NOMO-1 (cell line): ENCODE data around the gene TPD52L2.
"Not testable (repeated sequence)": the region's sequence is repeated elsewhere in the genome, so short reads cannot be mapped to it uniquely, and the experiment has no call there.

Experiments used
- DNase-seq, 2 experiments: peaks; one replicate each; lab custom pipeline; 2025; ENCODE audit not compliant: unreplicated experiment in 2 of 2; lab: John Stamatoyannopoulos, UW

Gene TPD52L2

DNA sequence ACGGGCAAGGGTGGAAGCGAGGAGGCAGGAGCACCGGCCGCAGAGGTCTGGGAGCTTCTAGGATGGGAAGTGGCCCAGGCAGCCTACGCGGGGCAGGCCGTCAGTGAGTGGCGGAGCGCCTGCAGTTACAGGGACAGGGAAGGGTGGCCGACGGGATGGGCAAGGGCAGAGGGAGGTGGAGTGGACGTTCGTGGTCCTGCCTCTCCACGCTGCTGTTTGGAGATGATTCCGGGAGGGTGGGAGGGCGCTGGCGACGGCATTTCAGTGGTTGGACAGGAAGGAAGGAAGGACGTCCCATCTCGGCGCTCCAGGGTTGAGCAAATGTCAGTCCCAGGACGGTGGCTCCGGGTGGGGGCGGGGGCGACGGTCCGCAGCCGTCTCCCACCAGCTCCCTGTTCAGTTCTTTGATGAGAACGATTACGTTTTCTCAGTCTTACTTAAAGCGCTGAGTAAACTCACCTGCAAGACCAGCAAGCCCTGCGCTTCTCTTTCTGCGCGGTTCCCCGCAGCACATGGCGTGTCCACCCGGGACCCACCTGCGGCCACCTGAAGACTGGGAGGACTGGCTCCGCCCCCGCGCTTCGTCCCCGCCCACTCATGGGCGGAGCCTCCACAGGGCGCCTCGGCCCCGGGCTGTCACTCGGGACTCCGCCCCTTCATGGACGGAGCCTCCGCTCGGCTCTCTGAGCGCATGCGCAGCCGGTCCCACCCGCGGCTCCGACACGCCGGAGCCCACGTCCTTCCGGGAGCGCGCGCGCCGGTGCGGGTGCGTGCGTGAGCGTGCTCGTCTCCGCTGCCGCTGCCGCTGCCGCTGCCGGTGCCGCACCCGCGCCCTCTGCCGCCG lies 29.5 kb downstream of the TPD52L2 start, which contains the start of gene DNAJC5:
Gene DNAJC5, plus strand, starts transcription at position 769 of the 844 bp plus-strand sequence. CDS start 33,220 bp downstream, outside the sequence.
- DNase-seq, result peak; percentile 87

DNA sequence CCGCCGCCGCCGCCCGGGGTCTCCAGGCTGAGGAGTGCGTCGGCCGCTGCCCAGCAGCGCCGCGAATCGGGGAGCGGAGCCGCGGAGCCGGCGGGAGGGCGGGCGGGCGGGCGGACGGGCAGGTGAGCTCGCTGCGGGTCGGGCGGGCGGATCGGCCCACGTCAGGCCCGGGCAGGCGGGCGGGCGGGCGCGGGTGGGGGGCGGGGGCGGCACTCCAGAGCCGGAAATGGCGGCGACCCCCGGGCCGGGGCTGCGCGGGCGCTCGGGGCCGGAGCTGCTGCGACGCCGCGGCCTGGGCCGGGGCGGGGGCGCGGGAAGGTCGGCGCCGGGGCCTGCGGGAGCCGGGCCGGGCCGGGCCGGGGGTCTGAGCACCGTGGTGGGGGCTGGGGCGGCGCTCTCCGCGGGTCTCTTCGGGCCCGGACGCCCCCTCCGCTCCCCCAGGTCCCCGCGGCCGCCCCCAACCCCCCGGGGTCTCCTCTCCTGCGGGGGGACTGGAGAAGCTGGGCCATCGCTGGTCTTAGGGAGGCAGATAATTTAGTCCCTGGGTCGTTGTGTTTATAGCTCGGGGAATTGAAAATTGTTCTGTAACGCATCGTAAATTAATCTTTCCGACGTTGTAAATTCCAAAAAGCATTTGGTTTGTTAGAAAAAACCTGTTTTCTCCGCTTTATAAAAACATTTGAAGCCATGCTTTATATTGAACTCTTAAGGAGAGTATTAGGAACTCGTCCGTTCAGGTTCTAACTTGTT lies 30.3 kb downstream of the TPD52L2 start:
- DNase-seq, result no peak

DNA sequence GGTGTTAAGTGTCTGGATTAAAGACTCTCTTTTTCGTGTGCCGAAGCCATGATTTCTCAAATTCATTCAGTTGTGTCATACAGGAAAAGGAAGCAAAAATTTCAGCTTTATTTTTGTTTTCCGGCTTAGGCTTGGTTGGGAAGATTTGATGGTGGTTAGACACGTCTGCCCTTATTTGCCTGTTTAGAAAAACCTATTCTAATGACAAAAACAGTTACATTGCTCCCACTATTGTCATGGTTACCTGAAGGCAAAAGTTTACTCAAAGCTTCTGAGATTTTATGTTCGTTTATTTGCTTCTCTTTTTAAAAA lies 30.8 kb downstream of the TPD52L2 start:
- peak in 1 of 2 experiments; percentile 48 for DNase-seq

DNA sequence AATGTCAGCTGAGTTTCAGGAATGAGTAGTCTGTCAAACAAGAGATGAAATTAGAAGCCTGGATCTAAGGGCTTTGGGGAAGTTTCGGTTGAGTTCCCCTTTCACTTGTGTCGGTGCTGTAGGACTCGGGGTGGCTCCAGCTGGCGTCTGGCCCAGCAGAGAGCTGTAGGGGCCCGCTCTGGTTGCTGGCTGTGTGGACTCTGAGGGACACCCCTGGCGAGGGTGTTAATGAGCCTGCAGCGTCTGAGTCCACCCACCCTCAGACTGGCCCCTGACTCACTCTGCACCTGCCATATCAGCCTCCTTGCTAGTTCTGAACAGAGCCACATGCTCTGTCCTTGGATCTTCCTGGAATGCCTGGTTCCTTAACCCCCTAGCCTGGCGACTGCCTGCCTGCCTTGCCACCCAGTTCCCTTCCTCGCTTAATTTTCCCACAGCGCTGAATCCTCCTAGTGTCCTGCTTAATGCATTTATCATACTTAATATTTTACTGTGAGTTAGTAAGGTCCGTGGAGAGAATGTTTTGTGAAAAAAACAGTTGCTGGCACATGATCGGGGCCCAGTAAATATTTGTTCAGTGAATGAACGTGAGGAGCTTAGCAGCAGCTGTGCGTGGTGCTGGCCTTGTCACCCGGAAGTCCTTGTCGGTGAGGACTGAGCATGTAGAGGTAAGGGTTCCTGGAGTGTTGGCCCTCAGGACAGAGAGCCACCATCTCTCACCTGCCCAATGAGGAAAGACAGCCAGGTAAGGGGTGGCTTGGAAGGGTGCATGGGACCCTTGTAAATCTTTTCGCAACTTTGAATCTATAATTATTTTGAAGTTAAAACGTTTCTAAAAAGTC lies 31.4 kb downstream of the TPD52L2 start:
- DNase-seq, result peak; percentile 73 to 88

DNA sequence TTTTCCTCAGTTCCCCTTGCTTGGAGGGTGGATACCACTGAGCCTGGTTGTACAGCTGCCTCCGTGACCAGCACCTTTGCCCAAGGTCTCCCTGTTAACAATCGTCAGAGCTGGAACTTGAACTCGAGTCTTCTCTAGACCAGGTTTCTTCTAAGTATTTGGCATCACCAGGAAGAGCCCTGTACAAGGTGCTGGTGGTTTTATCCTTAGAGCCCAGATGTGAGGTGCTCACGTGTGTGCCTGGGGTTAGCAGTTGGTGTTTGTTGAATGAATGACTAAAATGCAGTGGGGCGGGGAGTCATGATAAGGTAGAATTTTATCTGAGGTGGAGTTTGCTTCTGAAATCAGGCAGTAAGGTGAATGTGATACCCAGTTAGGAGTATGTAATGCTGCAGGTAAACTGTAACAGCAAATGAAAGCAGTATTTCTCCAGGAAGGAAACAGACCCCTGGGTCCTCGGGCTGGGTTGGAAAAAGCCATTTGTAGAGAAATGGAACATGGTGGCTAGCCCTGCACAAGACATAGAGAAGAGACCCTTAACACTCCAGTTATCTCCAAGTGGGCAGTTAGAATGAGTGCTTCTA lies 33.0 kb downstream of the TPD52L2 start:
- no peak for DNase-seq

DNA sequence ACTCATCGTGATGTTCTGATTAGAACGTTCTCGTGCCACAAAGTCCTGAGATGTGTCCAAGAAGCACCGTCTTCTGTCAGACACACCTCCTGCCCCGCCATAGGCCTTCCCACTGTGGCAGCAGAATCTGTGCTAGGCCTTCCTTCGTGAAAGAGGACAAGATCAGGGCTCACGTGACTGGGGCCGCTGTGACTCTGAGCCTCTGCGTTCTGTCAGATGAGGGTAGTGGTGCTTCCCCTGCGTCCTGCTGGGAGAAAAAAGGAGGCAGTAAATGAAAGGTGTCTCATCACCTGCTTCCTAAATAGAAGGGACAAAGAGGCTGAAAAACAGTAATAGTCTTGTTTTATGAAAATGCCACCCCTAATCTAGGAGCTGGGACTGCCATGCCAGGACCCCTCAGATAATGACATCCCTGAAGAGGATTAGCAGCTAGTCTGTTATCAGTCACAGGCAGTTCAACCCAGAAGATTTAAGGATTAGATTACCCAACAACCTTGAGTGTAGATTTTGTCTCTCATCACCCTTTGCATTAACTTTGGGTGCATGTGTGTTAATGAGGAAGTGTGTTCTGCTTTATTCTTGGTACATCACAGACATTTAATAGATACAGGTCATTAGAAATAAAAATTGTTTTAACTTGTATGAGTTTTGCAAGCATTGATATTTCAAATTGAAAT lies 34.0 kb downstream of the TPD52L2 start:
- DNase-seq, result peak; percentile 57 to 75

DNA sequence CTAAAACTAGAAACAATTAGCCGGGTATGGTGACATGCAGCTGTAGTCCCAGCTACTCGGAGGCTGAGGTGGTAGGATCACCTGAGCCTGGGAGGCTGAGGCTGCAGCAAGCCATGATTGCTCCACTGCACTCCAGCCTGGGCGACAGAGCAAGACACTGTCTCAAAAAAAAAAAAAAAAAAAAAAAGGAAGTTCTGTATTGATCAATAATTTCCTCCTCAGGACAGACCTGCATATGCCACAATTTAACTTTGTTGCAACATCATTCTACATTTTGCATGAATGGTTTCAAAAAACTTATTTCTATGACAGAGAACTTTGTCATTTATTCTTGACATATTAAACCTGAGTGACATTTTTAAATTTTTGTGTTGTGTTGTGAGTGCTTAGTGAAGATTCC lies 35.3 kb downstream of the TPD52L2 start:
- peak; percentile 55 to 83 for DNase-seq

DNA sequence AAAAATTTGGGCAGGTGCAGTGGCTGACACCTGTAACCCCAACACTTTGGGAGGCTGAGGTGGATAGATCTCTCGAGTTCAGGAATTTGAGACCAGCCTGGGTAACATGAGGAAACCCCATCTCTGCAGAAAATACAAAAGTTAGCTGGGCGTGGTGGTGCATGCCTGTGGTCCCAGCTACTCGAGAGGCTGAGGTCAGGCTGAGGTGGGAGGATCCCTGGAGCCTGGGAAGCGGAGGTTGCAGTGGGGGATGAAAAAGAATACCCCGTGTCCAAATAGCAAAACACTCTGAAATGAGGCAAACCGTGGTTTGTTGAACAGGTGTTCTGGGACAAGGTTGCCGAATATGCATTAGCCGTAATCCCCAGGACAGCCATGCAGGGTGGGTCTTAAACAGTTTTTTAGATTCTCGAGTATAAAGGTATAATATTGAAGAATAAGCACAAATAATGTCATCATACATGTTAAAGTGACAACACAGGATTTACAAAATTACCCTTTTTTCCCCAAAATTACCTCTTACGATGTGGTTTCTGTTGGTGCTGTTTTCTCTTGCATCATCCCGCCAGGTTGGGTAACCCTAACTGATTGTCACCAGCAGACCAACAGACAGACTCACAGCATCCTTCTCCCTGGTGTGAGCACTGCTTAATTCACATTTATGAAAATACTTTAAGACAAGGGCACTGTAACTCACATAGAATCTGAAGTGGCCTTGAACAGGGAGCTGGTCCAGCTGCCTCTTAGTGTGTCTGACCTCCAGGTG lies 38.9 kb downstream of the TPD52L2 start:
- DNase-seq, result peak; percentile 76 to 93

DNA sequence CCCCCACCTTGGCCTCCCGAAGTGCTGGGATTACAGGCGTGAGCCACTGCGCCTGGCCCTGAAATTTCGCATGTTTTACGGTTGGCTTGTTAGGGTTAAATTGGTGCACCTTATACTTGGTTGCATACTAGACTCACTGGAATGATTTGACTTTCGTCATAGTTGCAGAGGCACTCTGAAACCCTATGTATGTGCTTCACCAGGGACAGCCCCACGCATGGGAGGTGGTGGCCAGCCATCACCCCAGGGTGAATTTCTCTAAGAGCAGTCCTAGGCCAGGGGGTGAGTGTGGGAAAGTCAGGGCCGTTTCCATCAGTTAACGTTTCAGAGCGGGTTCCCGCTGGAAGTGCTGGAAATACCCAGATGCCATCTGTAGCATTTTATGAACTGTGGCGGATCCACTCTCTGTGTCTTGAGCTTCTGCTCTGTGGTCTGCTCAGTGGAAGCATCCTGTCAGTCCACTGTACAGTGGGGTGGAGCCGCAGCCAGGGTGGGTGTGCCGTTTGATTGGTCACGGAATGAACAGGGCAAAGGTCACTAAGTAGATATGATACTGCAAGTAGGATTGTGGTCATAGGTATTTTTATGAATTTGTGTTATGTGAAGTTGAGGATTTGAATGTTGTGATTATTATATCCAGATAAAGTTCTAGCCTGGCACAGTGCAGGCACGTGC lies 43.1 kb downstream of the TPD52L2 start:
- peak; percentile 15 to 26 for DNase-seq

DNA sequence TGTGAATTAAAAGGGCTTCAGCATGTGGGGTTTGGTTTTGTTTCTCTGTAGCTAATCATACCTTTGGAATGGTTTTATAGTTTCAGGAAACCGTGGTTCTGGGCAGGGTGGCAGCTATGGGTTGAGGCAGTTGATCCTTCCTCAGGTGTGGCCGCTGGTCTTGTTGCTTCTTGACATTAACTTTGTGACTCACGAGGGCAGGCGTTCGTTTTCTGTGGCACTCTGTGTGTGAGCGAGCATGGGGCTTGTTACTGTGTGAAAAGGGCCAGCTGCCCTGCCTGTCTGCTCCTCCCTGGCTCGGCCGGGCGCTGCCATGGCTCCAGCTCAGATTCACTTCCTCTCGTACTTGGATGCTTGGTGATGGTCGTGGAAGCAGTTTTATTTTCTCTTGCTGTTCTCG lies 46.1 kb downstream of the TPD52L2 start:
- DNase-seq, result peak; percentile 72 to 74

DNA sequence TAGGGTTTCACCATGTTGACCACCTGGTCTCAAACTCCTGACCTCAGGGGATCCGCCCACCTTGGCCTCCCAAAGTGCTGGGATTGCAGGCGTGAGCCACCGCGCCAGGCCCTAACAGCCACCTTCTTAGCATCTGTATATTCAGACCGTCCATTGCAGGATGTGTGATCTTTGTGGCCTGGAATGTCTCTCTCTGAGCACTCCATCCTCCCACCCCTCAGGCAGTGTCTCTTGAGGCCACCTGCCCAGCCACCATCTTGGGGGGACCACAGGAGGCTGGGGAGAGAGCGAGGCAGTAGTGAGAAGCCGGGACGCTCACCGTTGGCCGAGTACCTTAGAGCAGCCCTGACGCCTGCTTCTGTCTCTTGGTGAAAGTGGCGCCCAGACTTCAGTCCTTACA lies 48.7 kb downstream of the TPD52L2 start:
- DNase-seq, result no peak

DNA sequence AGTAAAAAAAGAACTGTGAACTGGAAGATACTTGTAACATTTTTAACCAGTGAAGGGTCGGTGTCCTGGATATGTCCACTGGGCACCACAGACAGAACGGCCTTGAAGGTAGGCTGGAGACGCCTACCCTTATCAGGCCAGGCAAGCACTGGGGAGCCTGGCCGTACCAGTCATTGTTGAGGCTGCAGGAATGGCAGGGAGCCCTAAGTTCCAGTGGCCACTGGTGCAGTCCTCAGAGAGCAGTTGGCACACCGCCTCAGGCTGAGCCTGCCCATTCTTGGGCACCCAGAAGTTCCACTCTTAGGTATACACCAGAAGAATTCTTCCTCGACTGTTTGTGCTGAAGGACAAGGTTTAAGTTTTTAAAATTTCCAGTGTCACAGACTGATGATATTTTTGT lies 50.4 kb downstream of the TPD52L2 start:
- no peak for DNase-seq

DNA sequence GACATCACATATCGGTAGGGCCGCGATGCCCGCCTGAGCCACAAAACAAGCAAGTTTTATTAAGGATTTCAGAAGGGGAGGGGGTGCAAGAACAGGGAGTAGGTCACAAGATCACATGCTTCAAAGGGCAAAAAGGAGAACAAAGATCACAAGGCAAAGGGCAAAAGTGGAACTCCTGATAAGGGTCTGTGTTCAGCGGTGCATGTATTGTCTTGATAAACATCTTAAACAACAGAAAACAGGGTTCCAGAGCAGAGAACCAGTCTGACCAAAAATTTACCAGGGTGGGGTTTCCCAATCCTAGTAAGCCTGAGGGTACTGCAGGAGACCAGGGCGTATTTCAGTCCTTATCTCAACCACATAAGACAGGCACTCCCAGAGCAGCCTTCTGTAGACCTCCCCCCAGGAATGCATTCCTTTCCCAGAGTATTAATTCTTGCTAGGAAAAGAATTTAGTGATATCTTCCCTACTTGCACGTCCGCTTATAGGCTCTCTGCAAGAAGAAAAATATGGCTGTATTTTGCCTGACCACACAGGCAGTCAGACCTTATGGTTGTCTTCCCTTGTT lies 51.4 kb downstream of the TPD52L2 start:
- DNase-seq, result not testable (repeated sequence)

DNA sequence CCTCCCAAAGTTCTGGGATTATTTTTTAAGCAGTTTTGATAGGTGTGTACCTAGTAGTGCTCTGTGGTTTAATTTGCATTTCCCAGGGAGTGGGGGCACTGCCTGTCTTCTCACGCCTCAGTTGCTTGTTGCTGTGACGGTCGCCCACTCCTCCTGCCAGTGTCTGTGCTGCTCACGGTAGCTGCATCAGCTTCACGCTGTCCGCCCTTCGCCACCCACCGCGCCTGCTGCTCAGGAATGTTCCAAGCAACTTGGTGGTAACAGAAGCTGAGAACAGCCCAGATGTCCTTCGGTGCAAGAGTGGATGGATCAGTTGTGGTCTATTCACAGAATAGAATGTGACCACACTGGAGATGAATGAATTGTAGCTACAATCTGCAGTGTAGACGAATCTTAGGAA lies 52.7 kb downstream of the TPD52L2 start:
- DNase-seq, result no peak

DNA sequence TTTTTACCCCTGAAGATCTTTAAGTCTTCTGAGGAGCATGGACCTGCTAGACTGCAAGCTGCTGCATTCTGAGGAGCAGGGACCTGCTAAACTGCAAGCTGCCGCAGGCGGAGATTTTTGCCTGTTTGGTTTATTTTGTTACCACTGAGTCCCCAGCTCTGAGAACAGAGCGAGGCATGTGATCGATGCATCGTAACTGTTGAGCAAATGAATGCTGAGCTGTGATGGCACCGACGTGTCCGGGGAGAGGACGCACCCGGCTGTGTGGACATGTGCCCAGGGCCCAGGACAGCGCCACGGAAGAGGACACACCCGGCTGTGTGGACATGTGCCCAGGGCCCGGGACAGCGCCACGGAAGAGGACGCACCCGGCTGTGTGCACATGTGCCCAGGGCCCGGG lies 54.1 kb downstream of the TPD52L2 start:
- DNase-seq, result no peak

DNA sequence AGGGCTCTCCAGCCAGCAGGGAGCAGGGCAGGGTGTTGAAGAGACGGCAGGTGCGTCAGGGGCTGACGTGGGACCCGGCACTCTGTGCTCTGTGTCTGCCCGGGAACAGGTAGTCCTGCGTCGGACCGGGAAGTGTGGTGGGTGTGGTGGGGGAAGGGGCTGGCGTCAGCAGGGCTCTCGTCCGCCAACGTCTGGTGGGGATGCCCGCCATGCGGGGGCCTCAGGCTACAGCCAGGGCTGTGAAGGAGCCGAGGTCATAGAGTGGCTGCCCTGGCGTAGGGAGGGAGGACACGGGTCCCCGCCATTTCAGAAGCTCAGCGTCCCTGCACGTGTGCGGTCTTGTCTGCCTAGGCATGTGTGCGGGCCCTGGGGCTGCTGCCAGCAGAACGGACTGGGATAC lies 55.2 kb downstream of the TPD52L2 start:
- no peak for DNase-seq

DNA sequence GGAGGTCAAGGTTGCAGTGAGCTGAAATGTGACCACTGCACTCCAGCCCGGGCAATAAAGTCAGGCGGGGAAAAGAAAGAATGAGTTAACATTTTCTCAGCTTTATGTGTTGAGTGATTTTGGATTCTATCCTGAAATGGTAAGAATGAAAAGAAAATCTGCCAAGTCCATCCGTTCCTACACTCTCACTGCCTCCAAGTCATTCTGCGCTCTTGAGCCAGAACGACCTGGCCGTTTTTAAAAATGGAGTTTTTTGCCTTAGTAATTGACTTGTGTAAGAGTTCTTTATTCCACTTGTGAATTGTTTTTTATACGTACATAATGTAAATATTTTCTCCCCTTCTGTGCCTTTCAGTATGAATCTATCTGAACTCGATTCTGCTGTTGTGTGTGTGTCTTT lies 58.6 kb downstream of the TPD52L2 start:
- DNase-seq, result no peak

DNA sequence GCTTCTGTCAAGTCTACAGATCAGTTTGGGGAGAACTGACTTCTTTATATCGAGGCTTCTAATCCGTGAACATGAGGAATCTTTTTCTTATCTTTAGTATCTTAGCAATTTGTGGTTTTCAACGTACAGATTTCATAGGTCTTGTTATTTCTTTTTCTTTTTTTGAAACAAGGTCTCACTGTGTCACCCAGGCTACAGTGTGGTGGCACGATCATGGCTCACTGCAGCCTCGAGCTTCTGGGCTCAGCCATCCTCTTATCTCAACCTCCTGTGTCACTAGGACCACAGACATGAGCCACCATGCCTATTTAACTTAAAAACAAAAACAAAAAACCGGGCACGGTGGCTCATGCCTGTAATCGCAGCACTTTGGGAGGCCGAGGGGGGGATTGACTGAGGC lies 59.2 kb downstream of the TPD52L2 start:
- DNase-seq, result no peak

DNA sequence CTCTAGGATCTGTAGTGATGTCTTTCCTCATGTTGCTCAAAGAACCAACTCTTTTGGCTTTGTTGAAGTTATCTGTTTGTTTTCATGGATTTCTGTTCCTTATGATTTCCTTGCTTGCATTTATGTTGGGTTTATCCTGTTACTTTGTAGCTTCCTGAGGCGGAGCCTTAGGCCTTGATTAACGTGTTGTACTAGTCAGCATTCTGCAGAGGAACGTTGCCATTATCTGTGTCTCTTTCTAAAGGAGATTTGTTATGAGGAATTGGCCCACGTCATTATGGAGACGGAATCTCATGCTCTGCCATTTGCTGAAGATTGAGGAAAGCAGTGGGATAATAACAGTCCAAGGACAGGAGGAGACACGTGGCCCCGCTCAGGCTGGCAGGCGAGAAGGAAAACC lies 61.2 kb downstream of the TPD52L2 start:
- no peak for DNase-seq
